ENCODE measurements around the gene KCNAB2.

Gene KCNAB2

GRCh38 chr1:6130036-6130435, 84.3 kb downstream of the KCNAB2 start:
- Histone ChIP-seq H3K79me2 (ENCODE audit: insufficient read depth, low read length) (no peaks in the 10 kb centered on the region), H3F3A (ENCODE audit: insufficient read depth, low read length) (no peaks in the 10 kb centered on the region), H2AFZ (ENCODE audit: low read length) (no peak overlapping the region), H3K27ac (ENCODE audit: low read depth, low read length, poor library complexity, severe bottlenecking) (no peak overlapping the region), H3K27me3 (ENCODE audit: insufficient read depth, low read length) (peaks cover 20% of the 10 kb centered on the region), H4K20me1 (ENCODE audit: insufficient read depth, low read length) (no peaks in the 10 kb centered on the region), H3K4me1 (ENCODE audit: insufficient read depth, low read length, severe bottlenecking) (no peaks in the 10 kb centered on the region), H3K36me3 (ENCODE audit: insufficient read depth, low read length) (no peaks in the 10 kb centered on the region; the same call in 1 of the 2 replicates), H3K9me3 (ENCODE audit: low read length) (peaks cover 7% of the 10 kb centered on the region; the same call in 1 of the 2 replicates), H3K9ac (ENCODE audit: low read length) (no peak overlapping the region), H3K9me2 (ENCODE audit: low read depth, low read length) (no peaks in the 10 kb centered on the region), H3K4me2 (ENCODE audit: low read length) (no peak overlapping the region), H3K4me3 (ENCODE audit: low read depth, low read length, poor library complexity, severe bottlenecking) (no peak overlapping the region)
- TF ChIP-seq, protein P1, sequence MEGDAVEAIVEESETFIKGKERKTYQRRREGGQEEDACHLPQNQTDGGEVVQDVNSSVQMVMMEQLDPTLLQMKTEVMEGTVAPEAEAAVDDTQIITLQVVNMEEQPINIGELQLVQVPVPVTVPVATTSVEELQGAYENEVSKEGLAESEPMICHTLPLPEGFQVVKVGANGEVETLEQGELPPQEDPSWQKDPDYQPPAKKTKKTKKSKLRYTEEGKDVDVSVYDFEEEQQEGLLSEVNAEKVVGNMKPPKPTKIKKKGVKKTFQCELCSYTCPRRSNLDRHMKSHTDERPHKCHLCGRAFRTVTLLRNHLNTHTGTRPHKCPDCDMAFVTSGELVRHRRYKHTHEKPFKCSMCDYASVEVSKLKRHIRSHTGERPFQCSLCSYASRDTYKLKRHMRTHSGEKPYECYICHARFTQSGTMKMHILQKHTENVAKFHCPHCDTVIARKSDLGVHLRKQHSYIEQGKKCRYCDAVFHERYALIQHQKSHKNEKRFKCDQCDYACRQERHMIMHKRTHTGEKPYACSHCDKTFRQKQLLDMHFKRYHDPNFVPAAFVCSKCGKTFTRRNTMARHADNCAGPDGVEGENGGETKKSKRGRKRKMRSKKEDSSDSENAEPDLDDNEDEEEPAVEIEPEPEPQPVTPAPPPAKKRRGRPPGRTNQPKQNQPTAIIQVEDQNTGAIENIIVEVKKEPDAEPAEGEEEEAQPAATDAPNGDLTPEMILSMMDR (IDR thresholded peaks at IDR 0.05; ENCODE audit: low read length) = no peak
- TF ChIP-seq EZH2 (IDR thresholded peaks at IDR 0.05; ENCODE audit: borderline replicate concordance, low read length) = no peak

GRCh38 chr1:6130596-6130995, 84.9 kb downstream of the KCNAB2 start:
- TF ChIP-seq EZH2 (IDR thresholded peaks at IDR 0.05; ENCODE audit: borderline replicate concordance, low read length) = no peak
- TF ChIP-seq, protein P1 (IDR thresholded peaks at IDR 0.05; ENCODE audit: low read length) = no peak
- Histone ChIP-seq H3K9ac (ENCODE audit: low read length) (no peak overlapping the region), H3K4me1 (ENCODE audit: insufficient read depth, low read length, severe bottlenecking) (no peaks in the 10 kb centered on the region), H4K20me1 (ENCODE audit: insufficient read depth, low read length) (no peaks in the 10 kb centered on the region), H3K79me2 (ENCODE audit: insufficient read depth, low read length) (no peaks in the 10 kb centered on the region), H3K9me2 (ENCODE audit: low read depth, low read length) (no peaks in the 10 kb centered on the region), H3K4me2 (ENCODE audit: low read length) (no peak overlapping the region), H3K27me3 (ENCODE audit: insufficient read depth, low read length) (peaks cover 24% of the 10 kb centered on the region), H3K4me3 (ENCODE audit: low read depth, low read length, poor library complexity, severe bottlenecking) (no peak overlapping the region), H3K36me3 (ENCODE audit: insufficient read depth, low read length) (no peaks in the 10 kb centered on the region; the same call in 1 of the 2 replicates), H3K27ac (ENCODE audit: low read depth, low read length, poor library complexity, severe bottlenecking) (no peak overlapping the region), H2AFZ (ENCODE audit: low read length) (no peak overlapping the region), H3F3A (ENCODE audit: insufficient read depth, low read length) (no peaks in the 10 kb centered on the region), H3K9me3 (ENCODE audit: low read length) (peaks cover 7% of the 10 kb centered on the region; the same call in 1 of the 2 replicates)

DNA sequence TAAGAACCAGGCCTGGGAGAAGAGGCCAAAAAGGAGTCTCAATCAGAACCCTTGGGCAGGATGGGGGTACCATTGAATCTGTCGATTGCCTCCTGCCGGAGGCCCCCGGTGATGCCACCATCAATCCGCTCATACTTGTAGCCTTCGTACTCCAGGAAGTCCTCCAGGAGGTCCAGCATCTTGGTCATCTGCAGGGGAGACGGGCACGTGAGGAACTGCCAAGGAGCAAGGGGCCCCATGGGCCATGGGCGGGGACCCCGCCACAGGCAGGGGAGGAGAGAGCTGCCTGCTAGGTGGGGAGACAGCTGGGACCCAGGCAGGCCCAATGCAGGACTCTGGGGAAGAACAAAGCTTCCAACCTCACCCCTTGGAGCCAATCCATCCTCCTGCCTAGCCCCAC, 85.9 kb downstream of the KCNAB2 start:
- Histone ChIP-seq H3F3A (ENCODE audit: insufficient read depth, low read length) (no peaks in the 10 kb centered on the region), H2AFZ (ENCODE audit: low read length) (no peak overlapping the region), H3K27me3 (ENCODE audit: insufficient read depth, low read length) (peaks cover 24% of the 10 kb centered on the region), H3K4me3 (ENCODE audit: low read depth, low read length, poor library complexity, severe bottlenecking) (no peak overlapping the region), H3K9me2 (ENCODE audit: low read depth, low read length) (no peaks in the 10 kb centered on the region), H3K79me2 (ENCODE audit: insufficient read depth, low read length) (no peaks in the 10 kb centered on the region), H3K9me3 (ENCODE audit: low read length) (peaks cover 7% of the 10 kb centered on the region; the same call in 1 of the 2 replicates), H3K27ac (ENCODE audit: low read depth, low read length, poor library complexity, severe bottlenecking) (no peak overlapping the region), H4K20me1 (ENCODE audit: insufficient read depth, low read length) (no peaks in the 10 kb centered on the region), H3K4me2 (ENCODE audit: low read length) (no peak overlapping the region), H3K9ac (ENCODE audit: low read length) (no peak overlapping the region), H3K36me3 (ENCODE audit: insufficient read depth, low read length) (no peaks in the 10 kb centered on the region; the same call in 1 of the 2 replicates), H3K4me1 (ENCODE audit: insufficient read depth, low read length, severe bottlenecking) (no peaks in the 10 kb centered on the region)
- TF ChIP-seq EZH2 (IDR thresholded peaks at IDR 0.05; ENCODE audit: borderline replicate concordance, low read length) = no peak
- TF ChIP-seq, protein P1 (IDR thresholded peaks at IDR 0.05; ENCODE audit: low read length) = no peak
